ENCODE measurements around the gene BRD9.
"Not testable (repeated sequence)": the region's sequence is repeated elsewhere in the genome, so short reads cannot be mapped to it uniquely, and the experiment has no call there.

The BRD9 gene

DNA sequence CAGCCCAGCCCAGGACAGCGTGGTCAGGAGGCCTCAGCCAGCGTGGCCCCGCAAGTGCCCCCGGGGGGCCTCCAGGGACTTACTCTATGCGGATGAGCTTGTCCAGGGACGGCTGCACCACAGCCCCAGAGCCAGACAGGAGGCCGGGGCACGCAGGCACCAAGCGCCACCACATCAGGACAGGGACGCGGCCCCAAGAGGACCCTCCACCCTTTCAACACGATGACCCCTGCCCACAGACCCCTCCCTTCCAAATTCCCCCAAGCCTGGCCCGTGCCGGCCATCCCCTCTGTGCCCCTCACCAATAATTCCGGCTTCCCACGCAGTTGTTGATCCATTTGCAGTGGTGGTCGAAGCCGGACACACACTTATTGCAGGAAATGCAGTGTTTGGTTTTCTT lies 45.4 kb downstream of the BRD9 start:
- H4K8ac ChIP-seq (ENCODE audit: low read depth, low read length); H3K14ac ChIP-seq (ENCODE audit: low read length); H3K4me2 ChIP-seq (ENCODE audit: insufficient read depth, low read length, poor library complexity, severe bottlenecking); H3K18ac ChIP-seq (ENCODE audit: low read length); H2AK5ac ChIP-seq (ENCODE audit: low read depth, low read length); H2BK15ac ChIP-seq (ENCODE audit: low read length); H3K4ac ChIP-seq (ENCODE audit: low read length); H4K91ac ChIP-seq (ENCODE audit: low read depth, low read length, poor library complexity); H3K9ac ChIP-seq (ENCODE audit: low read depth, low read length, poor library complexity); H3K9me3 ChIP-seq (replicated peaks in 1 of 2; ENCODE audit: control insufficient read depth in 2 of 2, insufficient read depth in 1 of 2, low read depth in 1 of 2, low read length in 2 of 2); H3K27me3 ChIP-seq (ENCODE audit: control insufficient read depth in 3 of 3, insufficient read depth in 3 of 3, low read depth in 1 of 3, low read length in 3 of 3); H2BK5ac ChIP-seq (ENCODE audit: low read length); H3K36me3 ChIP-seq (replicated peaks in 1 of 2; ENCODE audit: control insufficient read depth in 2 of 2, insufficient read depth in 2 of 2, low read length in 2 of 2); H3K23ac ChIP-seq (ENCODE audit: low read depth, low read length, poor library complexity); H3K4me3 ChIP-seq (ENCODE audit: low read length in 2 of 2); H2BK12ac ChIP-seq (ENCODE audit: low read length); H3K79me1 ChIP-seq (ENCODE audit: low read depth, low read length); H3K27ac ChIP-seq (replicated peaks; ENCODE audit: low read length); DNase-seq (ENCODE audit: low spot score); H2AFZ ChIP-seq (ENCODE audit: low read length); H2BK120ac ChIP-seq (ENCODE audit: low read depth, low read length): not testable (repeated sequence)
- WGBS, 2 donors (ENCODE audit: extremely low coverage in 2 of 2, insufficient read length in 2 of 2, insufficient replicate concordance in 1 of 2), result no CpG with 5 or more reads among the region's 18 CpGs
- H3K4me1 ChIP-seq (ENCODE audit: control insufficient read depth in 2 of 2, insufficient read depth in 1 of 2, low read depth in 1 of 2, low read length in 2 of 2), result peaks cover 23 to 28% of the 10 kb centered on the region in 2 donors

DNA sequence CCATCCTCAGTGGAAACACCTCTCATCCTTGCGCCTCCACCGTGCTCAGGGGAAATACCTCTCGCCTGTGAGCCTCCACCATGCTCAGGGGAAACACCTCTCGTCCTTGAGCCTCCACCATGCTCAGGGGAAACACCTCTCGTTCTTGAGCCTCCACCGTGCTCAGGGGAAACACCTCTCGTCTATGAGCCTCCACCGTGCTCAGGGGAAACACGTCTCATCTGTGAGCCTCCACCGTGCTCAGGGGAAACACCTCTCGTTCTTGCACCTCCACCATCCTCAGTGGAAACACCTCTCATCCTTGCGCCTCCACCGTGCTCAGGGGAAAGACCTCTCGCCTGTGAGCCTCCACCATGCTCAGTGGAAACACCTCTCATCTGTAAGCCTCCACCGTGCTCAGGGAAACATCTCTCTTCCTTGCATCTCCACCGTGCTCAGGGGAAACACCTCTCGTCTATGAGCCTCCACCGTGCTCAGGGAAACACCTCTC lies 46.0 kb downstream of the BRD9 start:
- H3K27me3 ChIP-seq (ENCODE audit: control insufficient read depth in 3 of 3, insufficient read depth in 3 of 3, low read depth in 1 of 3, low read length in 3 of 3); H3K4me2 ChIP-seq (ENCODE audit: insufficient read depth, low read length, poor library complexity, severe bottlenecking); H2BK5ac ChIP-seq (ENCODE audit: low read length); DNase-seq (ENCODE audit: low spot score); H2BK120ac ChIP-seq (ENCODE audit: low read depth, low read length); H3K4ac ChIP-seq (ENCODE audit: low read length); H3K4me3 ChIP-seq (ENCODE audit: low read length in 2 of 2); H3K9me3 ChIP-seq (replicated peaks in 1 of 2; ENCODE audit: control insufficient read depth in 2 of 2, insufficient read depth in 1 of 2, low read depth in 1 of 2, low read length in 2 of 2); H3K36me3 ChIP-seq (replicated peaks in 1 of 2; ENCODE audit: control insufficient read depth in 2 of 2, insufficient read depth in 2 of 2, low read length in 2 of 2); H3K27ac ChIP-seq (replicated peaks; ENCODE audit: low read length); H4K8ac ChIP-seq (ENCODE audit: low read depth, low read length); H3K79me1 ChIP-seq (ENCODE audit: low read depth, low read length); H2AFZ ChIP-seq (ENCODE audit: low read length): not testable (repeated sequence)
- WGBS, 2 donors (ENCODE audit: extremely low coverage in 2 of 2, insufficient read length in 2 of 2, insufficient replicate concordance in 1 of 2), result no CpG with 5 or more reads among the region's 18 CpGs
- Histone ChIP-seq H3K14ac (ENCODE audit: low read length) (peak overlapping the region; percentile 21), H3K4me1 (ENCODE audit: control insufficient read depth in 2 of 2, insufficient read depth in 1 of 2, low read depth in 1 of 2, low read length in 2 of 2) (peaks cover 23 to 28% of the 10 kb centered on the region in 2 donors), H2AK5ac (ENCODE audit: low read depth, low read length) (peak overlapping the region; percentile 99), H4K91ac (ENCODE audit: low read depth, low read length, poor library complexity) (peak overlapping the region; percentile 28), H3K23ac (ENCODE audit: low read depth, low read length, poor library complexity) (peak overlapping the region; percentile 89), H2BK12ac (ENCODE audit: low read length) (peak overlapping the region; percentile 82), H2BK15ac (ENCODE audit: low read length) (peak overlapping the region; percentile 2), H3K9ac (ENCODE audit: low read depth, low read length, poor library complexity) (peak overlapping the region; percentile 60), H3K18ac (ENCODE audit: low read length) (peak overlapping the region; percentile 3)

GRCh38 chr5:845676-846601 lies 46.7 kb downstream of the BRD9 start:
- DNase-seq (ENCODE audit: low spot score); H2AK5ac ChIP-seq (ENCODE audit: low read depth, low read length); H3K4me3 ChIP-seq (ENCODE audit: low read length in 2 of 2); H3K79me1 ChIP-seq (ENCODE audit: low read depth, low read length); H2BK15ac ChIP-seq (ENCODE audit: low read length); H2BK5ac ChIP-seq (ENCODE audit: low read length); H3K18ac ChIP-seq (ENCODE audit: low read length); H3K27ac ChIP-seq (replicated peaks; ENCODE audit: low read length); H2AFZ ChIP-seq (ENCODE audit: low read length); H3K9me3 ChIP-seq (replicated peaks in 1 of 2; ENCODE audit: control insufficient read depth in 2 of 2, insufficient read depth in 1 of 2, low read depth in 1 of 2, low read length in 2 of 2); H2BK12ac ChIP-seq (ENCODE audit: low read length); H4K8ac ChIP-seq (ENCODE audit: low read depth, low read length); H3K4ac ChIP-seq (ENCODE audit: low read length); H3K4me2 ChIP-seq (ENCODE audit: insufficient read depth, low read length, poor library complexity, severe bottlenecking); H2BK120ac ChIP-seq (ENCODE audit: low read depth, low read length); H3K27me3 ChIP-seq (ENCODE audit: control insufficient read depth in 3 of 3, insufficient read depth in 3 of 3, low read depth in 1 of 3, low read length in 3 of 3); H3K36me3 ChIP-seq (replicated peaks in 1 of 2; ENCODE audit: control insufficient read depth in 2 of 2, insufficient read depth in 2 of 2, low read length in 2 of 2): not testable (repeated sequence)
- Histone ChIP-seq H3K14ac (ENCODE audit: low read length) (peak overlapping the region; percentile 21), H3K23ac (ENCODE audit: low read depth, low read length, poor library complexity) (peak overlapping the region; percentile 89), H4K91ac (ENCODE audit: low read depth, low read length, poor library complexity) (peak overlapping the region; percentile 28), H3K9ac (ENCODE audit: low read depth, low read length, poor library complexity) (peak overlapping the region; percentile 60), H3K4me1 (ENCODE audit: control insufficient read depth in 2 of 2, insufficient read depth in 1 of 2, low read depth in 1 of 2, low read length in 2 of 2) (peaks cover 21 to 26% of the 10 kb centered on the region in 2 donors)
- WGBS, 2 donors (ENCODE audit: extremely low coverage in 2 of 2, insufficient read length in 2 of 2, insufficient replicate concordance in 1 of 2), result no CpG with 5 or more reads among the region's 35 CpGs

DNA sequence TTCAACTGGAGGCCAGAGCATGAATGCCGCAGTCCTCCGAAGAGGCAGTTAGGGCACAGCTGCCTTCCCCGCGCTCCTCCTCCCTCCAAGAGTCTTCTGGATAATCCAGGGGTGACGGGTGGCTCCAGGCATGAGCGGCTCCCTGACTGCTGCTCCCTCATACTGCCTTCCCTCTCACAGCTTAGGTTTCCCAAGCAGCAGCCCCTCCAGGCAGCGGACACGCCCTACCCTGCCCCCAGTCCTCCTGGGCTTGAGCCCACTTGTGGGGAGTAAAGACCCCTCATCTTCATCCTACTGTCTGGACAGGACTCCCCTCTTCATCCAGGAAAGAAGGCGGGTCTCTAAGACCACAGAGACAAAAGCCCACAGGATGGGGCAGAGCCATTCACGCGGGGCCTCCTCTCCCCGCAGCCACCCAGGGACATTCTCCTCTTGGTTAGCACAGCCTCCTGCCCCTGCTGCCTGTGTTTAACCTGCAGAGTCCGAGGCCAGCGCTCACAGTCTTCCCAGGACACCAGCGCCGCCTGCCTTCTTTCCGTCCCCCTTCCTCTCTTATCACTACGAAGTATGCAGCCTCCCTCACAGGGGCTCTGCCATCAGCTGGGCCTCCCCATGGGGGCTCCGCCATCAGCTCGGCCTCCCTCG lies 47.4 kb downstream of the BRD9 start:
- not testable (repeated sequence) for H3K14ac ChIP-seq (ENCODE audit: low read length); H3K4ac ChIP-seq (ENCODE audit: low read length); H3K27me3 ChIP-seq (ENCODE audit: control insufficient read depth in 3 of 3, insufficient read depth in 3 of 3, low read depth in 1 of 3, low read length in 3 of 3); H3K79me1 ChIP-seq (ENCODE audit: low read depth, low read length); H2AFZ ChIP-seq (ENCODE audit: low read length); H3K9me3 ChIP-seq (replicated peaks in 1 of 2; ENCODE audit: control insufficient read depth in 2 of 2, insufficient read depth in 1 of 2, low read depth in 1 of 2, low read length in 2 of 2); DNase-seq (ENCODE audit: low spot score); H2BK120ac ChIP-seq (ENCODE audit: low read depth, low read length)
- peak overlapping the region; percentile 35 for H2BK5ac ChIP-seq (ENCODE audit: low read length)
- peak overlapping the region; percentile 16 for H2BK12ac ChIP-seq (ENCODE audit: low read length)
- H3K18ac ChIP-seq (ENCODE audit: low read length), result peak overlapping the region; percentile 97
- H3K4me2 ChIP-seq (ENCODE audit: insufficient read depth, low read length, poor library complexity, severe bottlenecking), result peak overlapping the region; percentile 25
- H3K4me1 ChIP-seq (ENCODE audit: control insufficient read depth in 2 of 2, insufficient read depth in 1 of 2, low read depth in 1 of 2, low read length in 2 of 2), result peaks cover 13 to 19% of the 10 kb centered on the region in 2 donors
- peak overlapping the region; percentile 94 for H2AK5ac ChIP-seq (ENCODE audit: low read depth, low read length)
- peak overlapping the region in 1 of 2 donors; percentile 10 for H3K4me3 ChIP-seq (ENCODE audit: low read length in 2 of 2)
- H3K23ac ChIP-seq (ENCODE audit: low read depth, low read length, poor library complexity), result peak overlapping the region; percentile 65
- peak overlapping the region; percentile 43 for H4K8ac ChIP-seq (ENCODE audit: low read depth, low read length)
- H3K9ac ChIP-seq (ENCODE audit: low read depth, low read length, poor library complexity), result peak overlapping the region; percentile 9
- peak overlapping the region; percentile 3 for H4K91ac ChIP-seq (ENCODE audit: low read depth, low read length, poor library complexity)
- no CpG with 5 or more reads among the region's 21 CpGs for WGBS, 2 donors (ENCODE audit: extremely low coverage in 2 of 2, insufficient read length in 2 of 2, insufficient replicate concordance in 1 of 2)
- peak overlapping the region; percentile 97 for H2BK15ac ChIP-seq (ENCODE audit: low read length)
- H3K36me3 ChIP-seq (replicated peaks in 1 of 2; ENCODE audit: control insufficient read depth in 2 of 2, insufficient read depth in 2 of 2, low read length in 2 of 2), result peaks cover 3 to 10% of the 10 kb centered on the region in 2 donors
- H3K27ac ChIP-seq (replicated peaks; ENCODE audit: low read length), result peak overlapping the region; percentile 74
